Stomach (tissue), 9 donors: ENCODE measurements around the gene RNF26. TPM values are rescaled to one million over a fixed set of nuclear protein-coding genes. Genes with fewer than 3 reads are reported as not detected.

Experiments
- DNase-seq, 2 donors: peaks; one replicate each; pipeline versions ENCODE4 v3.0.0 to v3.0.0-alpha.2; 2013 to 2019
- H3K27ac ChIP-seq, 5 donors: fragments of 200-600 bp in 4 of 5; sonication (generic) in 4 of 5; one replicate each; pipeline ENCODE4 v1.5.1; 2013 to 2019; ENCODE audit warnings: mild to moderate bottlenecking in 1 of 5, moderate library complexity in 1 of 5
- H3K27me3 ChIP-seq, 3 donors: fragments of 200-600 bp; sonication (generic); one replicate each; pipeline ENCODE4 v1.5.1; 2017 to 2019; ENCODE audit warnings: mixed run types in 1 of 3
- H3K36me3 ChIP-seq, 4 donors: fragments of 200-600 bp; sonication (generic); 1 replicate in 3 of 4; 2 replicates in 1 of 4; pipeline ENCODE4 v1.5.1; 2016 to 2019
- H3K4me1 ChIP-seq, 4 donors: fragments of 200-600 bp; sonication (generic); one replicate each; pipeline ENCODE4 v1.5.1; 2016 to 2019
- H3K4me3 ChIP-seq, 4 donors: fragments of 200-600 bp; sonication (generic) in 3 of 4; one replicate each; pipeline ENCODE4 v1.5.1; 2016 to 2019; ENCODE audit warnings: mild to moderate bottlenecking in 1 of 4
- H3K9me3 ChIP-seq, 4 donors: fragments of 200-600 bp; sonication (generic); one replicate each; pipeline ENCODE4 v1.5.1; 2016 to 2019
- EP300 ChIP-seq: sonication (generic); formaldehyde crosslinking; IDR thresholded peaks from one replicate; pipeline ENCODE4 v1.6.1; 2017; ENCODE audit warnings: antibody characterized with exemption
- POLR2A ChIP-seq, 4 donors: fragments of 450-650 bp; IDR thresholded peaks; one replicate each; pipeline ENCODE4 v1.6.1; 2016; ENCODE audit warnings: antibody characterized with exemption in 4 of 4, control low read depth in 2 of 4, mild to moderate bottlenecking in 1 of 4, moderate library complexity in 1 of 4
- POLR2AphosphoS5 ChIP-seq, 3 donors: sonication (generic); formaldehyde crosslinking; IDR thresholded peaks; one replicate each; pipeline ENCODE4 v1.6.1; 2016; ENCODE audit warnings: antibody characterized with exemption in 3 of 3
- WGBS, 5 donors: extraction: QIAGEN DNeasy Blood & Tissue Kit in 3 of 5; methylation state at CpG; one replicate each; pipeline versions ENCODE4 v1.1.5 to v1.1.7; 2013 to 2018; 5-methylcytosine and 5-hydroxymethylcytosine counted together
- intact Hi-C: fragments of 100-400 bp; cut with DNase I; formaldehyde crosslinking; loops from one replicate; pipeline ENCODE4 v1.15.1; 2023; ENCODE audit warnings: low total_unique reads
- polyA plus RNA-seq, 3 donors: library from polyadenylated mRNA; stranded (reverse); fragments of 200-250 nt; gene quantifications; one replicate each; pipeline ENCODE4 v1.2.3, GENCODE V29; 2013
- total RNA-seq, 5 donors: library from RNA; depleted of rRNA; stranded (reverse); fragments of >200 nt; gene quantifications; one replicate each; pipeline versions ENCODE4 v1.1.0 to v1.2.3, GENCODE V29; 2014 to 2016
- TF ChIP-seq, protein P1 (sequence below), 7 experiments: fragments of 450-650 bp in 4 of 7; fragments of 200-600 bp in 3 of 7; sonication (generic) in 3 of 7; IDR thresholded peaks; one replicate each; pipeline ENCODE4 v1.5.1; 2016 to 2019; ENCODE audit warnings: antibody characterized with exemption in 7 of 7, control low read depth in 2 of 7, mild to moderate bottlenecking in 1 of 7
- donor health status: healthy with polysubstance abuse.
- donor health status: Bipolar disorder and iron deficiency.
- donor health status: healthy.

RNF26 gene
- total and polyA plus RNA-seq, 8 donors, result 1.3 to 45.8 (median 10.3) TPM; not detected in 1

GRCh38 chr11:119347940-119348605 is 13.7 kb downstream of the RNF26 start:
- Histone ChIP-seq H3K36me3 (no peaks in the 10 kb centered on the region), H3K27ac (no peak overlapping the region), H3K4me3 (no peak overlapping the region), H3K4me1 (peaks cover 4 to 15% (median 6%) of the 10 kb centered on the region in 4 donors), H3K9me3 (no peaks in the 10 kb centered on the region), H3K27me3 (peaks cover 0 to 12% (median 0%) of the 10 kb centered on the region in 3 donors)
- peak in 1 of 2 donors; percentile 5 for DNase-seq
- intact Hi-C loops, result no loop called here
- WGBS, 5 donors, result 73 to 83% (median 79%) methylated on average over 16 of the region's 16 CpGs
- TF ChIP-seq, protein P1, sequence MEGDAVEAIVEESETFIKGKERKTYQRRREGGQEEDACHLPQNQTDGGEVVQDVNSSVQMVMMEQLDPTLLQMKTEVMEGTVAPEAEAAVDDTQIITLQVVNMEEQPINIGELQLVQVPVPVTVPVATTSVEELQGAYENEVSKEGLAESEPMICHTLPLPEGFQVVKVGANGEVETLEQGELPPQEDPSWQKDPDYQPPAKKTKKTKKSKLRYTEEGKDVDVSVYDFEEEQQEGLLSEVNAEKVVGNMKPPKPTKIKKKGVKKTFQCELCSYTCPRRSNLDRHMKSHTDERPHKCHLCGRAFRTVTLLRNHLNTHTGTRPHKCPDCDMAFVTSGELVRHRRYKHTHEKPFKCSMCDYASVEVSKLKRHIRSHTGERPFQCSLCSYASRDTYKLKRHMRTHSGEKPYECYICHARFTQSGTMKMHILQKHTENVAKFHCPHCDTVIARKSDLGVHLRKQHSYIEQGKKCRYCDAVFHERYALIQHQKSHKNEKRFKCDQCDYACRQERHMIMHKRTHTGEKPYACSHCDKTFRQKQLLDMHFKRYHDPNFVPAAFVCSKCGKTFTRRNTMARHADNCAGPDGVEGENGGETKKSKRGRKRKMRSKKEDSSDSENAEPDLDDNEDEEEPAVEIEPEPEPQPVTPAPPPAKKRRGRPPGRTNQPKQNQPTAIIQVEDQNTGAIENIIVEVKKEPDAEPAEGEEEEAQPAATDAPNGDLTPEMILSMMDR (IDR thresholded peaks at IDR 0.05), result no peak
- no peak for TF ChIP-seq POLR2AphosphoS5 (IDR thresholded peaks at IDR 0.05)

DNA sequence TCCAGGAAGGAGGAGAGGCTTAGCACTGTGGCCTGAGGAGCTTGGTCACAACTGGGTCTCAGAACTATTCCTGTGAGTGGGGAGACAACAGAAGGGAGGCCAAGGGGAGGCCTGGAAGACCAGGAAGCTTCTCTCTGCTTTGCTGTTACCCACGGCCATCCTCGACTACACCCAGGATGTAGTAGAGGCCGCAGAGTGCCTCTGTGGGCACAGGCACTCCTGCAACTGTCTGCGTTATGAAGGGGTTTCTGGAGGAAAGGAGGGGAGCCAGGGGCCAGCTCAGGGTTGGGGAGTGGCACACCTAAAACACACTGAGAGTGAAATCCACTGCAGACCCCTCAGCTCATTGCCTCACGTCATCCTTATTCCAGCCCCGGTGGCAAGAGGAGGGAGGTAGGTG is 16.0 kb downstream of the RNF26 start:
- no peak for DNase-seq
- Histone ChIP-seq H3K4me3 (no peak overlapping the region), H3K27me3 (peaks cover 0 to 7% (median 0%) of the 10 kb centered on the region in 3 donors), H3K9me3 (no peaks in the 10 kb centered on the region), H3K4me1 (peaks cover 6 to 22% (median 11%) of the 10 kb centered on the region in 4 donors), H3K36me3 (no peaks in the 10 kb centered on the region), H3K27ac (no peak overlapping the region)
- TF ChIP-seq EP300 (no peak), POLR2A (IDR thresholded peaks at IDR 0.05) (no peak), POLR2AphosphoS5 (IDR thresholded peaks at IDR 0.05) (no peak)
- TF ChIP-seq, protein P1 (IDR thresholded peaks at IDR 0.05), result no peak
- intact Hi-C loops, result loop anchor here (10.0 kb wide), 1 partner anchor 124 kb away; no protein-coding TSS in a partner anchor
- WGBS, 5 donors, result 72 to 94% (median 78%) methylated on average over 6 of the region's 6 CpGs

DNA sequence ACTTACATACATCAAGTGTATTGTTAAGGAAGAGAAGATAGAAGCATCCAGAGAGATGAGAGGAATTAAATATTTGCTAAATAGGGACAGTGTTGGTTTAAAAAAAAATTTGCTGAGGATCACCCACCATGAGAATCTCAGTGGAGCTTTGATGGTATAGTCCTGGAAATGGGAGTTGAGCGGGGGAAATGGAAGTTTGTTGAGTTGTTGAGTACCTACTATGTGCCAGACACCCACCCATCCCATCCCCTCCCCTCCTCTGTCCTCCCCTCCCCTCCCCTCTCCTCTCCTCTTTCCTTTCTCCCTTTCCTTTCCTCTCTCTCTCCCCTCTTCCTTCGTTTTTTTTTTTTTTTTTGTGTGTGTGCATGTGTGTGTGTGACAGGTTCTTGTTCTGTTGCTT is 16.9 kb downstream of the RNF26 start:
- intact Hi-C loops, result loop anchor here (10.0 kb wide), 1 partner anchor 124 kb away; no protein-coding TSS in a partner anchor
- peaks cover 6 to 30% (median 14%) of the 10 kb centered on the region in 4 donors for H3K4me1 ChIP-seq
- H3K4me3 ChIP-seq, result no peak overlapping the region
- H3K36me3 ChIP-seq, result no peaks in the 10 kb centered on the region
- no peak for DNase-seq
- 51 to 93% (median 62%) methylated on average over 1 to 2 of the region's 2 CpGs for WGBS, 5 donors
- H3K27me3 ChIP-seq, result peaks cover 0 to under 1% (median 0%) of the 10 kb centered on the region in 3 donors
- TF ChIP-seq POLR2AphosphoS5 (IDR thresholded peaks at IDR 0.05), result no peak
- TF ChIP-seq, protein P1 (IDR thresholded peaks at IDR 0.05), result no peak
- no peak for TF ChIP-seq POLR2A (IDR thresholded peaks at IDR 0.05)
- no peak for TF ChIP-seq EP300
- H3K27ac ChIP-seq, result no peak overlapping the region
- H3K9me3 ChIP-seq, result no peaks in the 10 kb centered on the region

DNA sequence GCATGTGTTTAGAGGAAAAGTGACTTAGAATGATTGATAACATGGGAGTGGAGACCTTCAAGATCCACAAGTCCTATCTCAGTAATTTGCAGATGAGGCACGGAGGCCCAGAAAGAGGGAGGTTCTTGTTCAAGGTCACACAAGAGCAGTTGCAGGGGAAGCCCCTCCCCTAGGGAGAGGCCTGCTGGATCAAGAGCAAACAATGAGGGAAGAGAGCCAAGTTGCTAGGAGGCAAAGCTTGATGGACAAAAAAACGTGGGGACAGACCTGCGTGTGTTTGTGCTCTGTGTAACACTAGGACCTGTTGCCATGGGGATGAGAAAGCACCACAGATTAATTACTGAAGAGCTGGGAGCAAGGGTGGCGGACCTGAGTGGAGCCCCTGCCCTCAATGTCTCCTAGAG is 18.5 kb downstream of the RNF26 start:
- peak; percentile 70 to 93 for DNase-seq
- Histone ChIP-seq H3K9me3 (no peaks in the 10 kb centered on the region), H3K27ac (peak overlapping the region in 2 of 5 donors; percentile 8 to 40), H3K4me3 (no peak overlapping the region), H3K4me1 (peaks cover 6 to 33% (median 24%) of the 10 kb centered on the region in 4 donors), H3K36me3 (peaks cover 0 to 5% (median 2%) of the 10 kb centered on the region in 4 donors), H3K27me3 (peaks cover 0 to 4% (median 0%) of the 10 kb centered on the region in 3 donors)
- 16 to 26% (median 19%) methylated on average over 4 of the region's 4 CpGs for WGBS, 5 donors
- TF ChIP-seq POLR2AphosphoS5 (IDR thresholded peaks at IDR 0.05) (no peak), EP300 (no peak), POLR2A (IDR thresholded peaks at IDR 0.05) (no peak)
- TF ChIP-seq, protein P1 (IDR thresholded peaks at IDR 0.05), result no peak
- intact Hi-C loops, result loop anchor here (10.0 kb wide), 1 partner anchor 122 kb away; no protein-coding TSS in a partner anchor
